Stimulated activated naive CD4-positive, alpha-beta T cell treated with Interleukin-2 at 50 U/mL for 16 hours (primary cell): Measurements from ENCODE around the gene SCN8A.
"Not testable (repeated sequence)": the region's sequence is repeated elsewhere in the genome, so short reads cannot be mapped to it uniquely, and the experiment has no call there.

Source experiments
- DNase-seq: peaks from one replicate; lab custom pipeline; 2025; lab: John Stamatoyannopoulos, UW

SCN8A gene

GRCh38 chr12:51817027-51817953 lies 226.3 kb downstream of the SCN8A start:
- no peak for DNase-seq

GRCh38 chr12:51818086-51818485 lies 227.1 kb downstream of the SCN8A start:
- DNase-seq, result no peak

GRCh38 chr12:51818566-51819300 lies 227.7 kb downstream of the SCN8A start:
- no peak for DNase-seq

- no peak for DNase-seq
Observed at GRCh38 chr12:51819736-51820525, 228.9 kb downstream of the SCN8A start.

GRCh38 chr12:51820526-51821439 lies 229.8 kb downstream of the SCN8A start:
- DNase-seq, result peak; percentile 73

GRCh38 chr12:51821440-51822260 lies 230.6 kb downstream of the SCN8A start:
- peak; percentile 37 for DNase-seq

GRCh38 chr12:51822261-51822616 lies 231.2 kb downstream of the SCN8A start:
- DNase-seq, result no peak

- DNase-seq, result no peak
Observed at GRCh38 chr12:51822956-51823355, 231.9 kb downstream of the SCN8A start.

GRCh38 chr12:51823875-51824565 lies 233.0 kb downstream of the SCN8A start:
- DNase-seq, result no peak

- no peak for DNase-seq
Observed at GRCh38 chr12:51825216-51825615, 234.2 kb downstream of the SCN8A start.

GRCh38 chr12:51826881-51827280 lies 235.8 kb downstream of the SCN8A start:
- DNase-seq, result no peak

GRCh38 chr12:51827925-51828818 lies 237.1 kb downstream of the SCN8A start:
- peak; percentile 58 for DNase-seq

GRCh38 chr12:51829011-51829481 lies 238.0 kb downstream of the SCN8A start:
- DNase-seq, result no peak

- DNase-seq, result no peak
Observed at GRCh38 chr12:51829641-51830040, 238.6 kb downstream of the SCN8A start.

GRCh38 chr12:51831817-51832216 lies 240.8 kb downstream of the SCN8A start:
- not testable (repeated sequence) for DNase-seq

GRCh38 chr12:51832354-51833107 lies 241.5 kb downstream of the SCN8A start:
- no peak for DNase-seq

GRCh38 chr12:51833448-51834227 lies 242.6 kb downstream of the SCN8A start:
- no peak for DNase-seq
